Right lobe of liver (tissue), 6 donors: ENCODE measurements around the gene TMEM203. TPM values are rescaled to one million over a fixed set of nuclear protein-coding genes. Genes with fewer than 3 reads are reported as not detected.

Experiments
- ATAC-seq, 4 donors: fragments of 200-7000 bp; cut with Tn5 transposase; one replicate each; pipeline ENCODE4 v1.9.1; 2020; ENCODE audit warnings: mild to moderate bottlenecking in 4 of 4, moderate library complexity in 4 of 4
- DNase-seq, 3 donors: peaks; one replicate each; pipeline ENCODE4 v3.0.0-alpha.2; 2020
- H3K27ac ChIP-seq, 3 donors: fragments of 200-600 bp; one replicate each; pipeline ENCODE4 v1.8.0; 2022
- H3K27me3 ChIP-seq, 2 donors: fragments of 200-600 bp; one replicate each; pipeline ENCODE4 v1.8.0; 2022
- H3K36me3 ChIP-seq, 4 donors: fragments of 200-600 bp; sonication (generic) in 1 of 4; one replicate each; pipeline versions ENCODE4 v1.5.1 to v1.8.0; 2017 to 2022; ENCODE audit warnings: control low read depth in 1 of 4
- H3K4me1 ChIP-seq, 4 donors: fragments of 200-600 bp; sonication (generic) in 1 of 4; one replicate each; pipeline versions ENCODE4 v1.5.1 to v1.8.0; 2017 to 2022; ENCODE audit warnings: control low read depth in 1 of 4
- H3K4me3 ChIP-seq, 3 donors: fragments of 200-600 bp; one replicate each; pipeline ENCODE4 v1.8.0; 2022
- H3K9me3 ChIP-seq, 4 donors: fragments of 200-600 bp; sonication (generic) in 1 of 4; one replicate each; pipeline versions ENCODE4 v1.5.1 to v1.8.0; 2017 to 2022; ENCODE audit warnings: control low read depth in 1 of 4
- CTCF ChIP-seq, 4 donors: fragments of 200-600 bp in 3 of 4; fragments of 450-650 bp in 1 of 4; IDR thresholded peaks; one replicate each; pipeline versions ENCODE4 v1.5.1 to v1.8.0; 2016 to 2022; ENCODE audit warnings: antibody characterized with exemption in 4 of 4, mild to moderate bottlenecking in 2 of 4
- POLR2A ChIP-seq: fragments of 450-650 bp; IDR thresholded peaks from one replicate; pipeline ENCODE4 v1.6.1; 2017; ENCODE audit warnings: antibody characterized with exemption, mild to moderate bottlenecking
- WGBS: methylation state at CpG from one replicate; pipeline ENCODE4 v1.1.6; 2018; ENCODE audit warnings: low coverage, low lambda C conversion rate; ENCODE audit not compliant: insufficient coverage; ENCODE audit errors: missing lambda C conversion rate; 5-methylcytosine and 5-hydroxymethylcytosine counted together
- intact Hi-C, 2 donors: fragments of 100-400 bp; cut with DNase I; formaldehyde crosslinking; loops; one replicate each; pipeline versions ENCODE4 v1.11.2 to v1.14.1; 2022
- total RNA-seq, 6 experiments: library from RNA; depleted of rRNA in 2 of 6; stranded (reverse); fragments of >200 nt in 2 of 6; fragmentation: NEBNext Ultra II Directional in 3 of 6; extraction: Animal tissue kit (Norgen Biotek cat#: 25700) in 3 of 6; gene quantifications; one replicate each; pipeline versions ENCODE4 v1.1.0 to v1.2.4, GENCODE V29; 2016 to 2023
- donor health status: DM: no; HTN: yes; CAD: no.
- donor health status: DM: no; HTN: no; CAD: no.
- donor health status: DM: no; HTN: no; CAD: no.
- donor health status: DM: no; HTN: yes; CAD: no.
- donor health status: DM: no; HTN: yes; CAD: no.

The TMEM203 gene
- total RNA-seq, 6 experiments from 2014 or later: 17.7 to 28.0 (median 23.9) TPM

DNA sequence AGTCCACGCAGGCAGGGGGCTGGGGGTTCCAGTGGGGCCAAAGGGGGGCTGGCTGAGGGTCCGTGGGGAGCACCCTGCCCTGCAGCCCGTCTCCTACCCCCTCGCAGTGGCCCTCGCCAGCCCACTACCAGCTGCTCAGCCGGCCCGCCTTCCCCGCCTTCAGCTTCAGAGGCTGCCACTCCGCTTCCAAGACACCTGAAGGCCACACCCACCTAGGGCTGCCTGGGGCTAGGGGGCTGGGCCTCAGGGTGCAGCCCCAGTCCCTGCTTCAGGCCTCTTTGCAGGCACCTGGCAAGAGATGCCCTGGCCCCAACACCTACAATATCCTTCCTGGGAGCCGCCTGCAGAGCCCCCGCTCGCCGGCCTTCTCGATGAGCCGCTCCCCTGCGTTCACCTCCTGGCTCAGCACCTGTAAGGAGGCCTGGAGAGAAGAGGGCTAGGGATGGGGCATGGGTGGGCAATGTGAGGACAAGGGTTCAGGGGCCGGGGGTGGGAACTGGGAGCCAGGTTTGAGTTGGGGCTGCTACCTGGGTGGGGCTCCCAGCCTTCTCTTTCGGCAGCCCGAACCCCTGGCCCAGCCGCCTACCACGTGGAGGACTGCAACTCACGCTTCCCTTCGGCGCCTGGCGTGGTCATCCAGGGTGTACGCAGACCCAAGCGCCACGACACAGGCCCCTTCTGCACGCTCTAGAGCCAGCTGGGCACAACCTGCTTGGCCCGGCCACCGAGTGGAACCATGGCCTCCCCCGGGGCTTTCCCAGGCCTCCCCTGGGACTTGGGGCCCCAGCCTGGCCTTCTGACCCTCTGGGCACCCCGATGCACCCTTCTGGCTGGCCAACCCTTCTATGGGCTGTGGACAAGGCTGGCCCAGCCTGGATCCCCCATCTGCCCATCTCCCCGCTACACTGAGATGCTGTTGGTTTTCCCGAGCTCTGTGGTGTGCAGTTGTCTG, 47.4 kb upstream of the TMEM203 start:
- WGBS: 77% methylated on average over 3 of the region's 35 CpGs
- ATAC-seq: no peak
- no peaks in the 10 kb centered on the region for H3K27me3 ChIP-seq
- intact Hi-C loops: no loop called here
- peaks cover 0 to 16% (median 3%) of the 10 kb centered on the region in 4 donors for H3K4me1 ChIP-seq
- H3K4me3 ChIP-seq: no peak overlapping the region
- H3K36me3 ChIP-seq: peaks cover 0 to 7% (median 0%) of the 10 kb centered on the region in 4 donors
- H3K27ac ChIP-seq: no peak overlapping the region
- no peaks in the 10 kb centered on the region for H3K9me3 ChIP-seq
- TF ChIP-seq POLR2A (no peak), CTCF (IDR thresholded peaks at IDR 0.05) (no peak)
- no peak for DNase-seq

GRCh38 chr9:137251490-137252268, 46.2 kb upstream of the TMEM203 start:
- Histone ChIP-seq H3K27me3 (no peaks in the 10 kb centered on the region), H3K36me3 (peaks cover 0 to 4% (median 0%) of the 10 kb centered on the region in 4 donors), H3K4me1 (peaks cover 0 to 13% (median 3%) of the 10 kb centered on the region in 4 donors), H3K9me3 (no peaks in the 10 kb centered on the region), H3K4me3 (no peak overlapping the region), H3K27ac (no peak overlapping the region)
- intact Hi-C loops: no loop called here
- ATAC-seq (no peak), DNase-seq (no peak)
- WGBS: 89% methylated on average over 6 of the region's 22 CpGs
- TF ChIP-seq POLR2A (no peak), CTCF (IDR thresholded peaks at IDR 0.05) (no peak)

DNA sequence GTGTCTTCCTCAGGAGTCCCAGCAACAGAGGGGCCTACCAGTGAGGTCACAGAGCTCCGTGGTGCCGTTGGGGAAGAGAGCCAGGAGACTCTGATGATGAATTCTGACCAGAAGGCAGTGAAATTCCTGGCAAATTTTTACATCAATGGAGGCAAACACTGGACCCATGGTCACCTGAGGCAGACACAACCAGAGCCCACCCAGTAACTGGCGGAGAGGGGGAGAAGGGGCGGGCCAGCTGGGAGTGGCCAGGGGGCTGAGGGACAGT, 45.7 kb upstream of the TMEM203 start, which contains the start of gene STPG3:
Gene STPG3, plus strand, starts transcription at position 93 of the 268 bp plus-strand sequence. Its CDS starts 1 bp downstream, at position 94.
- peaks cover 0 to 7% (median 2%) of the 10 kb centered on the region in 4 donors for H3K4me1 ChIP-seq
- 82% methylated on average over 3 of the region's 4 CpGs for WGBS
- no peak for TF ChIP-seq POLR2A
- no peak for TF ChIP-seq CTCF (IDR thresholded peaks at IDR 0.05)
- DNase-seq (no peak), ATAC-seq (no peak)
- intact Hi-C loops: no loop called here
- no peaks in the 10 kb centered on the region for H3K9me3 ChIP-seq
- no peak within 1 kb of the TSS for H3K27ac ChIP-seq
- no peak within 1 kb of the TSS for H3K4me3 ChIP-seq
- no peaks in the 10 kb centered on the region for H3K27me3 ChIP-seq
- no peaks in the 10 kb centered on the region for H3K36me3 ChIP-seq

DNA sequence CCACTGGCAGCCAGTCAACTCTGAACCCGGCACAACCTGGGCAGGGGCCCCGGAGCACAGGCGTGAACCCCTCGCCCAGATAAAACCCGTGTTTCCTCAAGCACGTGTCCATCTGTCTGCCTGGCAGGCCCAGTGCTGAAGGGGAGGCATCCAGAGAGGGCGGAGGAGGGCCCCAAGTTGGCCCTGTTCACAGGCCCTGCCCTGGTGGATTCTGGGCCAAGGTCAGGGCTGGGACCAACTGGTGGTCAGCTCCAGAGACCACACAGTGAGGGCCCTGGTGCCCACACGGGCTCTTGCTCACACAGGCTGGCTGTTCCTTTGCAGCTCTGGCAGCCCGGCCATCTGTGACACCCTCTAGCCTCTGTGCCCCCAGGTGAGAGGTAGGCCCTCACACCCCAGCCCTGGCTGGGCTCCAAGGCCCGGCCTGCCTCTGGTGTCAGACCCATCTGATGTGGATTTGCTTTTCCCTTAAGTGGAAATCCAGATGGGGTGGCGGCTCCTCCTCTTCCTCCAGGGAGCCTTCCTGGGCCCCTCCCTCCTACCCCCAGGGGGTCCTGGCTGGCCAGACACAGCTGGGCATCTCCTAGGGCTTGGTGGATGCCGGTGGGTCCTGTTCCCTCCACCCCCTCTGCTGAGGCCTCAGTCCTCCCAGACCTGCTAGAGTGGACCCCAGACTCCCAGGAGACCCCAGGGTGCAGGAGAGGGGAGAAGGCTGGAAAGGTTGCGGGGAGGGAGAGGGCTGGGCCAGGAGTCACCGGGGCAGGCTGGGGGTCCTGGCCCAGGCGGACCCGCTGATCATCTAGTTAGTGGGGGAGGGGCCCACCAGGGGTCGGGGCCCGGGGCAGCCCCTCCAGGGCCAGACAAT, 45.1 kb upstream of the TMEM203 start:
- no peak for ATAC-seq
- H3K36me3 ChIP-seq: no peaks in the 10 kb centered on the region
- H3K4me3 ChIP-seq: no peak overlapping the region
- peaks cover 0 to 5% (median 0%) of the 10 kb centered on the region in 4 donors for H3K4me1 ChIP-seq
- intact Hi-C loops: no loop called here
- H3K27ac ChIP-seq: no peak overlapping the region
- no peaks in the 10 kb centered on the region for H3K9me3 ChIP-seq
- TF ChIP-seq CTCF (IDR thresholded peaks at IDR 0.05) (no peak), POLR2A (no peak)
- WGBS: 46% methylated on average over 10 of the region's 18 CpGs
- DNase-seq: no peak
- H3K27me3 ChIP-seq: no peaks in the 10 kb centered on the region
